Stimulated activated CD8-positive, alpha-beta memory T cell treated with anti-CD3 and anti-CD28 coated beads, Interleukin-2, amount 100 ng/mL, for 48 hours (primary cell): ENCODE results near the gene TTC39C.
A peak's percentile ranks its signal among the peaks of the same experiment; 100 is the strongest.
"Not testable (repeated sequence)": the region's sequence is repeated elsewhere in the genome, so short reads cannot be mapped to it uniquely, and the experiment has no call there.

ENCODE experiments used
- DNase-seq, 2 donors: peaks; one replicate each; pipeline ENCODE4 v3.0.0-alpha.2; 2020; ENCODE audit warnings: low read depth in 2 of 2

The TTC39C gene

DNA sequence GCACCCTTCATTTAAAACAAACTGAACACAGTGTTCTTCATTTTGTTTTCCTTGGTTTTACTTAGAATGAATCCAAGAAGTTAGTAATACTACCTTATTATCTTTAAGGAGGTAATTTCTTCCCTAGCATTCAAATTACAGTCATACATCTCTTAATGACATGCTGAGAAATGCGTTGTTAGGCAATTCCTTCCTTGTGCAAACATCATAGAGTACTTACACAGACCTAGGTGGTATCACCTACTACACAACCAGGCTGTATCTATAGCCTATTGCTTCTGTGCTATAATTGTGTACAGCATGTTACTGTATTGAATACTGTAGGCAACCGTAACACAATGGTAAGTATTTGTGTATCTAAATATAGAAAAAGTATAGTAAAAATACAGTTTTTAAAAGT lies 115.9 kb downstream of the TTC39C start:
- DNase-seq, result no peak

DNA sequence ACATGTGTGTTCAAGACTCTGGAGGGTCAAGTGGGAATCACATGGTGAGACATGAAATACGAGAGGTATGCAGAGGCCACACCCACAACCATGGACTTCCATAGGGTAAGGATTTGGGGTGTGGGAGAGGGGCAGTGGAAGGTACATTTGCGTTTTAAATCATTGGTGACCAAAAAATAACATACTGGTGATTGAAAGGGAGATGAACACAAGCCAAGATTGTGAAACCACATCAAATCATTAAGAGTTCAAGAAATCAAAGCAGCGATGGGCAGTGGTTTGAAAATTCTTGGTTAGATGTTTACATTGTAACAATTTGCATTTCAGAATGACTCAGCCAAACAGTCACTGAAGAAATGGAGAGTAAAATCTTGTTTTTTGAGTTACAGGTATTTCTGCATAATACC lies 122.4 kb downstream of the TTC39C start:
- no peak for DNase-seq

DNA sequence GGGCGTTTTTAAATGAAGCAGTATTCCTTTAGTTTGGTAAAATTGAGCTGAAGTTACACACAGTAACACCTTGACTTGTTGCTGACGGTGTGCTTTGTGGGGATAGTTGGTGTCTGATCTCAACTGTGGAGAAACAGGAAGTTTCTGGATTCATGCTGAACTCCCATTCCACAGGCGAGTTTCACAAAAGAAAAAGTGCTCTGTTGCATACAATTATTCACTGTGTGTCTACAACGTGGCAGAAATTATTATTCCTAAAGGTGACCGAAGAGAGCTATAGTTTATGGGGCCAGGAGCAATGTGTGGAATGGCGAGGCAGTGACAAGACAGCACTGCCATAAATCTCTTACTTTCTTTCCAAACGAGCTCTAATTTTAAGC lies 123.8 kb downstream of the TTC39C start:
- no peak for DNase-seq

DNA sequence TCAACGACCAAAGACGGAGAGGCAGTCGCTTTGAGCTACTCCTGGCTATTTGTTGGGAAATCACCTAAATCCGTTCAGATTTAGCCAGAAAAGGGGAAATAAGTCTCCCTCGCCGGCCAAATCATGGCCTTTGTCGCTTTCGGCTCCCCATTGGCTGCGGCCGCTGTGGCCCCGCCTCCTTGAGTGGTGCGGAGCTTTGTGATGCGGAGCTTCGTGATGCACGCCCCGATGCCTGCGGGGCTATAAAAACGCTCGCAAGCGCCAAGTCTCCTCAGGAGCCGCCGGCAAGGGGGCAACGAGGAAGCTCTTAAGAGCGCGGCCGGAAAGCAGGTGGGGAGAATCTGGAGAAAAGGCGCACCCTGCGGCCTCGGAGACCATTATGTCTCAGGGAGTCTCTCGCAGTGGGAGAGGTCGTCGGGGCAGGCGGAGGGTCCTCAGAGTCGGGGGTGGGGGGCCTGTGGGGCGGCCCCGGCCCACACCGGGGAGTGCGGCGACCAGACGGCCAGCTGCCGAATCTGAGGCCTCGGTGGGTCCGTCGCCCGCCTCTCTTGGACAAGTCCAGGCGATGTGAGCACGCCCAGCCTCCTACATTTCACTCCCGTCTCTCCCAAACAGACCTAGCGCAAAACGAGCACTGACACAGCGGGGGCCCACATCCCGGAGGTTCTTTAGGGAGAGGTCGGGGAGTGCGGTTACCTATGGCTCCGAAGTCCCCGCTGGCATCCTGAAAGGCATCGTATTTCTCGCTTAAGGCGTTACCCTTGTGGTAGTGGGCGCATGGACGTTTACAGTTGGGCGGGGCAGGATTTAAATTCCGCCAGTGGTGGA lies 124.4 kb downstream of the TTC39C start, which contains the start of gene CABYR:
CABYR (plus strand) TSS at position 274 of the 828 bp plus-strand sequence. CDS start 4,053 bp downstream, outside the sequence.
- peak; percentile 49 to 66 for DNase-seq

DNA sequence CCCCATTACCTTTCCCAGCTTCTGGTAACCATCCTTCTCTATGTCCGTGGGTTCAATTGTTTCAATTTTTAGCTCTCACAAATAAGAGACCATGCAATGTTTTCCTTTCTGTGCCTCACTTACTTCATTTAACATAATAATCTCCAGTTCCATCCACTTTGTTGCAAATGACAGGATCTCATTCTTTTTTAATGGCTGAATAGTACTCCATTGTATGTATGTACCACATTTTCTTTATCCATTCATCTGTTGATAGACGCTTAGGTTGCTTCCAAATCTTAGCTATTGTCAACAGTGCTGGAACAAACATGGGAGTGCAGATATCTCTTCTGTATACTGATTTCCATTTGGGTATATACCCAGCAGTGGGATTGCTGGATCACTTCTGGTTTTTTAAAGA lies 126.1 kb downstream of the TTC39C start:
- no peak for DNase-seq

DNA sequence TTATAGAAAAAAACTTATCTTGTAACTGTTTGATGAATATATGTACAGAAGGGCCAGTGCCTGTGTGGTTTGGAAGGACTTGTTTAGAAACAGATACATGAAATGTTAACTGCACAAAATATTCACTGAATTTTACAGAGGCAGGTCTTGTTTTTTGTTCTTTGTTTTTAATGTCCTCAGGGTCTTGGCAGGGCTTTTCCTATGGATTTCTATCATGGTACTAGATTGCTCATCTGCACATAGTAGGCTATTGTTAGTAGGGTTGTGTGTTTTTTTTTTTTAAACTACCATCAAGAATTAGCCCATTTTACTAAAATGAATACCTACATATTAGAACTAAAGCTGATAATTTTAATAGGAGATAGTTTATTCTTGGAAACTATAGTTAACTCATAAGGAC lies 127.8 kb downstream of the TTC39C start:
- no peak for DNase-seq

DNA sequence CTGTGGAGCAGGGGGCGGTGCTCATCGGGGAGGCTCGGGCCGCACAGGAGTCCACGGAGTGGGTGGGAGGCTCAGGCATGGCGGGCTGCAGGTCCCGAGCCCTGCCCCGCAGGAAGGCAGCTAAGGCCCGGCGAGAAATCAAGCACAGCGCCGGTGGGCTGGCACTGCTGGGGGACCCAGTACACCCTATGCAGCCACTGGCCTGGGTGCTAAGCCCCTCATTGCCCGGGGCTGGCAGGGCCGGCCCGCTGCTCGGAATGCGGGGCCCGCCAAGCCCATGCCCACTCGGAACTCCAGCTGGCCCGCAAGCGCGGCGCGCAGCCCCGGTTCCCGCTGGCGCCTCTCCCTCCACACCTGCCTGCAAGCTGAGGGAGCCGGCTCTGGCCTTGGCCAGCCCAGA lies 135.0 kb downstream of the TTC39C start:
- not testable (repeated sequence) for DNase-seq

DNA sequence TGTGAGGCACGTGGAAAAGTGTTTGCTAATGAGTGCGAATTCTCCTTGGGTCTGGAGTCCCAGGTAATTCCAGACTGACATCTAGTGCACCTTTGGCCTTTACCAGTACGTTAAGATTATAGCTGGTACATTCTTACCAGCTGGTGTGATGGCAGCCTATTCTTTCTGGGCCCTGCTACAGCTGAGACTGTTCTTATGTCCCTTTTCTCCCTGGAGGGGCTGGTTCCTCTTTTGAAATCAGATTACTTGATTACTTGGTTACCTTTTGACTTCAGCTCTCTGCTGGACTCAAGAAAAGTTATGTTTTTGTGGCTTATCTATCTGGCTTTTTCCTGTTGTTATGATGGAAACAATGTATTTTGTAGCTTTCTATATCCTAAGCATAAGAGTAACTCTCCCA lies 138.8 kb downstream of the TTC39C start:
- no peak for DNase-seq

DNA sequence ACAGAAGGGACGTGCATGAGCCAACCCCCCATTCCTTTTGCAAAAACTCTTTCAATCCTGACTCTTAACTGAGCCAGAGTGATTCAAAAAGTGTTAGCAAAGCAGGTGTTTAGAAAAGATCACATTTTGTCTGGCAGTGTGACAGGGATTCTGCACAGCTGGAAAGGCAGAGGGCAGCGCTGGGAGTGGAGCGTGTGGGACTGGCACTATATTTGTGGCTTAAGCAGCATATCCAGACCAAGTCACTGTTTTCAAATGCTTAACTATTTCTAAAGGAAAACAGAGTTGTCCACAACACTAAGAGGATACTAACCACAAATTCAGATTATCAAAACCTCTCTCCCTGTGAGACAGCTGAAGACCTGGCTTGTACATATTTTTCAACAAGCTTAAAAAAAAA lies 143.3 kb downstream of the TTC39C start:
- DNase-seq, result no peak

DNA sequence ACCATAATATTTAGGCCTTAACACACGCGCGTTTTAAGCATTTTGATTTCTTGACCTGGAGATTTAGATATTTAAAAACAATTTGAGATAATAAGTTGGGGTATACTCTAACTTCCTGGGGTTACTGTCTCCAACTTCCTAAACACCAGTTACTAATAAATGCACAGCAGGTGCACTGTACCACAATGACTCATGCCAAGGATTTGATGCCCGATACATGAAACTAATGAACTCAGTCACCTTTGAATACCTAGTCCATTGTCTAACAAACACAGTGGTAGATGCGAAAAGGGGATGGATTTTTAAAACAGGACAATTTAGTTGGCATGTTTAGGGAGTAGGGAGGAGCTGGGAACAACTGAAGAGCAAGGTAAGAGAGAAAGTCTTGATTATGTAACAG lies 145.5 kb downstream of the TTC39C start:
- DNase-seq, result no peak

DNA sequence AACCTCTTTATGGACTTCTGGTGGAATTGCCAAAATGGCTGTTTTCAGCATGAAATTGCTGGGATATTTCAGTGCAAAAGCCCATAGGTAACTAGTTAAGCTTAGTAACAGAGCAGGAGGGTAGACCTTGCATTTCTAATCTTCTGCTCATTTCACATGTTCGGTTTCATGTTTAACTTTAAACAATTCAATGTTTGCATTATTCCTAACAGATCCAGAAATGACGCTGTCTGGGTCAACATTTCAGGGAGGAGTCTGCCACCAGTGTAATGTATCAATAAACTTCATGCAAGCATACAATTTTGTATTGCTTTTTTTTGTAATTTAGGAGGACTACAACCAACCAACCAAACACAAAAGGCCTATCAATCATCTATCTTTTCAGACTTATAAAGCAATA lies 146.8 kb downstream of the TTC39C start:
- DNase-seq, result no peak

DNA sequence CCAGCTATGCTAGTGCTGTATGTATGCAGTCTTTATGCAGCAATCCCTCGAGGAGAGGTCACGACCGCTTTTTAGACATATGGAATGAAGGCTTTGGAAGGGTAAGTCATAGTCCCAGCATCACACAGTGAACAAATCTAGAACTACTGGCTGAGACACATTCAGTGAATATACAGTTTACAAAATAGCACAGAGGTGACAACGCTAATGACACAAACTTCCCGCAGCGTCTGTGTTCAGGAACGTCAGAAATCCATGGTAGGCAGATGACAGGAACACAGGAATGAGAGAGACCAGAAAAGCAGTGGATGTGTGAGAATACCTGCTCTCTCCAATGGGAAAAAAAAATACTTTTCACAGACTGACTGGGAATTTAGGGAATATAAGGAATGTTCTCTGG lies 153.9 kb downstream of the TTC39C start:
- no peak for DNase-seq

DNA sequence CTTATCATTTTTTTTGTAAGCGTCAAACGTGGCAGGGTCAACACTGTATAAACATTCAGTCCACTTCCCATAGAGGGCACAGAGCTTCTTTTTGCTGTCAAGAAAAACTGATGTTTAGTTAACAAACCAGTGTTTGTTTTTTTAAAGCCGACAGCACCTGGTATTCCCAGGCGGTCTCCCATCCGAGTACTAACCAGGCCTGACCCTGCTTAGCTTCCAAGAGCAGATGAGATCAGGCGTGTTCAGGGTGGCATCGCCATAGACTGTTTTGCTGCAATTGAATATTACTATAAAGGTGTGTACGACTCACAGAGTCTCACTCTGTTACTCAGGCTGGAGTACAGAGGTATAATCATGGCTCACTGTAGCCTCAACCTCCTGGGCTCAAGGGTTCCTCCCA lies 155.8 kb downstream of the TTC39C start:
- DNase-seq, result no peak

DNA sequence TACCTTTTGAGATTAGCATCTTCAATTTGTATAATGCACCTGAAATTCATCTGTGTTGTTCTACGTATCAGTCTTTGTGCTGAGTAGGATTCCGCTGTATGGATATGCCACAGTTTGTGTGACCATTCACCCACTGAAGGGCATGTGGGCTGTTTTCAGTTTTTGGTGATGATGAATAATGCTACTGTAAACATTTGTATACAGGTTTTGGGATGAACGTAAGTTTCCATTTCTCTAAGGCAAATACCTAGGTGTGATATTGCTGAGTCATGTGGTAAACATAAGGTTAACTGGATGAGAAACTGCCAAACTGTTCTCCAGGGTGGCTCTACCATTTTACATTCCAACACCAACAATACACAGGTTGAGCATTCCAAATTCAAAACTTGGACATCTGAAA lies 159.4 kb downstream of the TTC39C start:
- no peak for DNase-seq

DNA sequence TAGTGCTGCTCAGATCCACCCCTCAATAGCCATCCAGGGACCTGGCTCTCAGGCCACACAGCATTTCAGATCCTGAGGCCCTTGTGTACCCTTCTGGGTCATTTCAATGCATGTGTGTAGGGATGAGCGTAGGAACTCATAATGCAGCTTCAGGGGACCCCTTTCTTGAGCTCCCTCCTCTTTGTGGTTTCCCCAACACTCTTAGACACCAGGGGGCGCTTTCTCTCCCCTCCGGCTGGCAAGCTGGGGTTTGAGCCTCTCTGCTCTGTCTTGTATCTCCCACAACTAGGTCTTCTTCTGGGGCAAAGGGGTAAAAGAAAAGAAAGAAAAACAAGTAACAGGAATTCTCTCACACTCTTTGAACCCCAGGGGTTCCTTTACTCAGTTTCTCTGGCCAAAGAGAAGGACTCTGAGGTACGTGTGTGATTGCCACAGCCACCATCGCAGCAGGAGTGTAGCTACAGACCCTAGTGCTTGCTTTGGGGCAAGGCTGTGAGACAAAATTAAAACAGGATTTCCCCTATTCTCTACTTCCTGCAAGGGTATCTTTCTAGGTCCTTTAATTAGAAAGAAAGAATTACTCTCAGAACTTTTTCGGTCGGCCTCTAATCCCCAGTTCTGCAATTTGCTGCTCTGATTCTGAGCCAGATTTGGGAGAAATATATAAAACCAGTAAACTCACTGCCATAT lies 162.3 kb downstream of the TTC39C start:
- DNase-seq, result peak; percentile 25 to 55

DNA sequence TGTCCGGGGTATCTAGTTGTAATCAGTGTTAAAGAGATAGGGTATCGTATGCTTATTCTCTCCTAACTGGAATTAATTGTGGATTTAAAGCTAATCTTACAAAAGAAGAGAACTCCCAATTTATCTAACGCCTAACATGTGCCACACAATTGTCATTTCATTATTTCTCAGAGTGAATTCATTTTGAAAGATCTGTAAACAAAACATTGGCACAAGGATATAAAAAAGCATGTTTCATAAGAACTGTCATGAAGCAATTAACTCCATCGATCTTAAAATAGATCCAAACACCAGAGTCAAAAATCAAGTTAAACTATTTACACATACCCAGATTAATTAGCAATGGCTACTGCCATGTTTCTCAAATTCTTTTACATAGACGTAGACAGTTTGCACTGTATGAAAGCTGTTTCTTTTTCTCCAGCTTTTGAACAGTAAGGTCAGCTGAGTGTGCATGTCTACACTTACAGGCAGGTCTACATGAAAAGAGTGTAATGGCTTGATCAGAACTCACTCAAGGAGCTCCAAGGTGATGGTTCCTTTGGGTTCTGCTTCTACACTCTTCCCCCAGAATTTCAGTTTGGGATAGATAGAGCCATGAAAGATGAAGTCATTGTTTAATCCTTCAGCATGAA lies 163.1 kb downstream of the TTC39C start:
- DNase-seq, result no peak

DNA sequence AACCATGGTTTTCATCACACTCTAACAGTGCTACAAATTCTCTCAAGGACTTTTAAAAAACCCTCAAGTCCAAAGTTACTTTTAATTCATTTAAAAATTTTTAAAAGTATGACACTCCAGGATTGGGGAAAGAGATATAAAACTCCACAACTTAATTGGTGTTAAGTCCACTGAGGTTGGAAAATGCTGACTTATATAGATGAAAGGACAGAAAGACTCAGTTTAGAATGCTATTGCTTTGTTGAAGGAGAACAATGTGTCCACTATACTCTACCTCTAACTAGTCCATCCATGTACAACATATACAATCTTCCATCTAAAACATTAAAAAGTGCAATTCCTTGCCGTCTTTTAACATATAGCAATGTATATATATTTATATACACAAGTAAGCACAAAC lies 165.5 kb downstream of the TTC39C start:
- DNase-seq, result no peak

DNA sequence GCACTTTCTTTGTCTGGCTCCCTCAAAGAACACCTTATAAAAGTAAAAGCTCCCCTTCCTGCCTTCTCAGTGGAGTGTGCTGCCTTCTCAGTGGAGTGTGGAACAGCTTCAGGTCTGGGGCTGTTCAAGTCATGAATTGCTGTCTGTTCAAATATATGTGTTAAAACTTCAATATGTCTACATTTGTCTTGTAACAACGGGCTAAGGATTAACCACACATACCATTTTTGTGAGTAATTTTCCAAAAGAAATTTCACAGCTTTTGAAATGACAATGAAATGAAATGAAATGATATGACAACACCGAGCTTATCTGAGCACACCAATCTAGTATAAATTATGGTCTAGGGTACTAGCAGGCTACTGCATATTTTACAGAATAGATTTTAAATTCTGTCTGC lies 167.3 kb downstream of the TTC39C start:
- DNase-seq, result no peak
